Measurements from ENCODE around the gene CCDC88A.
"Not testable (repeated sequence)": the region's sequence is repeated elsewhere in the genome, so short reads cannot be mapped to it uniquely, and the experiment has no call there.

Gene CCDC88A

DNA sequence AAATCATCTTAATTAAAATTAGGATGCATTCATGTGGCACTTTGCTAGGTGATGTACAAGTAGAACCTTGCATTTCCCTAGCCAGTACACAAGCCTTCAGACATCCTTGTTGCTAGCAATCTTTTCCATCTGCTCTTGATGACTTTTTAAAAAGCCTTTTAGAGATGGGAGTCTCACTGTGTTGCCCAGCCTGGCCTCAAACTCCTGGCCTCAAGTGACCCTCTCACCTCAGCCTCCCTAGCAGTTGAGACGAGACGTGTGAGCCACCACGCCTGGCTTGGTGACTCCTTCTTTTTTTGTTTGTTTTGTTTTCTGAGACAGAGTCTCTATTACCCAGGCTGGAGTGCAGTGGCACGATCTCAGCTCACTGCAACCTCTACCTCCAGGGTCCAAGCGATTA lies 1.7 kb upstream of the CCDC88A start:
- DNase-seq (ENCODE audit: low spot score), result no peak

DNA sequence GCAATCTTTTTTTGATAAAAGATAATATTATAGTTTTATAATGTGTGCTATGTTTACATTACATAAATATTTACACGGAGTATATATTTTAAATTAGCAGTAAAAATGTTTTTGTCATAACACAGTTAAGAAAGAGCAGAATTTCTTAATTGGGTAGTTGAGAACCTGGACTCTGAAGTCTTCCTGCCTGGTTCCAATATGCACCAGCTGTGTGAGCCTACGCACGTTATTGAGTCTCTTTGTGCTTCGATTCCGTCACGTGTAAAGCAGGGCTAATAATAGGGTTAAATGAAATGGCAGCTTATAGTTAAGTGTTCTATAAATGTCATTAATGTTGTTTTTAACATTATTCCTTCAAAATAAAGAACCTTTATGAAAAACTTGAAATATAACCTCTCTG lies 1.2 kb upstream of the CCDC88A start:
- DNase-seq (ENCODE audit: low spot score), result peak; percentile 18

DNA sequence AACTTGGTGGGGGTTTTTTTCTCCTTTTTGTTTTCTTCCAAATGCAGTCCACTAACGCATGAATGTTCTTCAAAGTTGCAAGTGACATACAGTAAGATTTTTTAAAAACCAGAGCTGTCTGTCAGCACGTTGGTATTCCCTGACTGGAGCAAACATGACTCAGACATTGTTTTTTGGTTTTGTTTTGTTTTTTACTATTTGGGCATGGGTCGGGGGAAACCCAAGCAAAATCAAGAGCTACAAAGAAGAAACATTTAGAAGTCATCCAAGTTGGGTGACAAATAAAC lies 726 bp upstream of the CCDC88A start:
- no peak for DNase-seq (ENCODE audit: low spot score)

DNA sequence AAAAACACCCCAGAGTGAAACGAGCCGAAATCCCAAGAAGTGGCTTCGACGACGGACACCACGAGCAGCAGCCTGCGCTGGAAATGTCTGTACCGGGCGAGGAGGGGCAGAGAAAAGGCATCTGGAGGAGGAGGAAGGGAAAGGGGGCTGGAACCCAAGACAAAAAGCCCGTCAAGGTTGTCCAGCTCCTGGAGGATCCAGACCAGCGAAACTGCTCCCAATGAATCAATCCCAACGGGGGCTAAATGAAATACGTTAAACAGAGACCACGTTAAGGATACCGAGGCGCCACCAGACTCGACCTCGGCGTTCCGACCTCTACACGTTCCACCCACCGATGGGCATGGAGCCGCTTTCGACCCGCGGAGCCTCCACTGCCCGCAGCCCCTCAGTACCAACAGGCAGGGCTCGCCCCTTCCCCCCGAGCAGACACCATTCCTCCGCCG lies 400 bp downstream of the CCDC88A start:
- DNase-seq (ENCODE audit: low spot score), result no peak

DNA sequence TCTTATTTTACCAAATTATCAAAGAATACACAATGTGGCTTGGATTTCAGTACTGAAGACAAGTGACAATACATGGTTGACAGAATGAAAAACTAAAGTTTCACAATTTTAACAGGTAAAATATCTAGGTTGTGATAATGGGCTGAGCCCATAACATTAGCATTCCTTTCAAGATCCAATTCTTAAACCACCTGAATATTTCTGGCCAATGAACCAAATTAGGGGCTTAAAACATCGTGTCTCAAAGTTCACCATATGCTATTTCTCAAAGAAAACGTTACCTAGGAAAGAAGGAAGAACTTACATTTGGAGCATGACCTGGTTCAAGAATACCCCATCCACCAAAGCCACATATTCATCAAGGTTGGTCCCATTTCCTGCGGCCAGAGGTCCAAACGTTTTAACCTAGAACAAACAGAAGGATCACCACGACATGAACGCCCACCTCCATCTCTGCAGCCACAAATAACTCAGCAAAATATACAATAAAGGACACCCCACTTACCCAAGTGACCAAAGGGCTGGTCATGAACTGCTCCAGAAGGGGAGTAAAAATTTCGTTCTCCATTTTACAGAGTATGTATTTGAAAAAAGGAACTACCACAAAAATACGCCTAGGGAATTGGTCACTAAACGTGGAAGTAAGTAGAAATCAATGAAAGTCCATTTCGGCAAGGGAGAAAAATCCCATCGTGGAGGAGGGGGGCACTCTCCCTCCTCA lies 984 bp downstream of the CCDC88A start:
- DNase-seq (ENCODE audit: low spot score), result peak; percentile 10

DNA sequence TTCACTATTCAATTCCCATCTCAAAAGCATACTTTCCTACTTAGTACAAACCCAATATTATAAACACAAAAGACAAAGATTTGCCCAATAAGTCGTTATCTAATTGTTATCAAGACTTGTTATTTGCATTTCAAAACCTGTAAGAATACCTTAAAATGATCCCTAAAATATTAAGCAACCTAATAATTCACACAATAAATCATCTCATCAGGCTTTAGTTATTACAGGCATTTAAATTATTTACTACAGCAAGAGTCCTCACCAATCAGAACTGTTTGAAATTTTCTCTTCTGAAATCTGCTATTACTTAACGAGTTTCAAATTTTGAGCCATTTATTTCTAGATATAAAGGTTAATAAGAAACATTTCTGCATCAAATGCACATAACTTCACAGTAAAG lies 1.6 kb downstream of the CCDC88A start:
- no peak for DNase-seq (ENCODE audit: low spot score)

DNA sequence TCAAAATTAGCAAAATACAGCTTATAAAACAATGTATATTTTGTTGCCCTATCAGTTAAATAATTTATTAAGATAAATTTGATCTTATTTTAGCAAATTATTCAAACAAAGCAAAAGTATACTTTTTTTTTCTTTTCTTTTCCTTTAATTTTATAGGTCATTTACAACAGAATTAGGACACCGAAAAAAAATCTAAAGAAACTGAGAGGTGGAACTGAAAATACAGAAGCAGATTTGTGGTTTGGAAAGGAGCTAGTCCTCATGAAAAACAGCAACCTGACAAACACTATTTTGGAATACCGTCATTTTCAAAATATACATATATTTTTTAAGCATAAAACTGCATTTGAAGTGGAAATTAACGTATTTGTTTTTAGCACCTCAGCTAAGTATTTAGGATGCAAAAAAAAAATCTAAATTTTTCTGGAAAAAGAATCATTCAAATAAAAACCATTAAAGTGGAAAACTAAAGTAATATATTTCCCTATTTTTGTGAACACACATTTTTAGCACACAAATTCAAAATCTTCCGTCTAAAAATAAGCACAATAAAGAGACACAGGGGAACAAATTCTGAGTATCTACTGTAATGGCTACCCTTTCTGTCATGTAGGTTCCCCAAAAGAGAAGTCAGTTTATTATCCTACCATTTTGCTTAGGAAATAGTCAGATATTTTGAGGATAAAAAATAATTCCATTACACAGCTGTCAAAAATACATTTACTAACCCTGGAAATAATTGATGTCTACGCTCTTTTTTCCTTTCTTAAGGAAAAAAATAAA lies 2.7 kb downstream of the CCDC88A start:
- no peak for DNase-seq (ENCODE audit: low spot score)

DNA sequence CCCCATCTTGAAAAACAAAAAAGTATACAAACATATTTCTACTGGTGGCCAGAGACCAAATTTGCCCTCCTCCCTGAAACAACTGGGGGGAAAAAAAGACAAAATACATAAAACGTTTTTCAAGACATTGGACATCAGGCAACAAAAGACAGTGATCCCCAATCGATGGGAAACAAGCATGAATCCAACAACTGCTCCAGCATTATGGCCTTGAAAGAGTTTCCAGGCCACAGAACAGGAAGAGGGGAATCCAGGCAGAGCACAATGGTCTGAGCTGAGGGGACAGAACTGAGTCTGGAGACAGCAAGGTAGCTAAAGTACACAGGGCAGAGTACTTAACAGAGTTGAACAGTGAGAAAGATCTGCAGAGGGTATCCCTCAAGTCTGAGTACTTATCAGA lies 4.4 kb downstream of the CCDC88A start:
- no peak for DNase-seq (ENCODE audit: low spot score)

DNA sequence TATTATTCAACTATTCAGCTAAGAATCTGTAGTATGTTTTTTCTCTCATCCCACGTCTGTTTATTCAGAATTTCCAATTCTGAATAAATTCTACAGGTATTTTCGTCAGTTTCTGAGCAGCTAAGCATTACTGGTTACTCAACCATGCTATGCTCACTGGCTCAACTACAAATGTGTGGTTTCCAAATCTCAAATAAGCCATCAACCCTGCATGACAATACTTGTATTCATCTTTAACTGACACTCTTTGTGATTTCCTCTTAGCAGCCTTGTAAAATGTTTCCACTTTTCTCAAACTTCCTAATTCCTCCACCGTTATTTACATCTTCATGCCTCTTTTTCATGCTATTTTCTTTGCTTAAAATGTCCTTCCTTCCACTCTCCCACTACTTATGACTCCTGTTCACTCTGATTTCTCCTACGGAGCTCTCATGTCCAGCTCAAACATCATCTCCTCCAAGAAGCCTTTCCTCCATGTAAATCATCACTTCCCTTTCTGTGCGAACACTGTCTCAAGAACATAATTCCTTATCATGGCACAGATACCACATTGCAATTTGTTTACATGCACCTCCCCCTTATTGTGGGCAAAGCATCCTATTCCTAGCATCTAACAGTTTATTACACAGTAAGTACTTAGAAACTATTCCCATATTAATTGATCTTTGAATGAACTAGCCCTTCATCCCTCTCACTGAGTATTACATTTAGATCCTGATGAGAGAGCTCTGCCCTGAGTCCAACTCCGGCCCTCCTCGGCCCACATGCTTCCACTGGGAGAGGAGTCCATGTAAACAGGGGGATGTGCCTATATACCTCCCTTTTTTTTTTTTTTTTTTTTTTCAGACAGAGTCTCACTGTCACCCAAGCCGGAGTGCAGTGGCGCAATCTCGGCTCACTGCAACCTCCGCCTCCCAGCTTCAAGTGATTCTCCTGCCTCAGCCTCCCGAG lies 10.5 kb downstream of the CCDC88A start:
- DNase-seq (ENCODE audit: low spot score), result no peak

DNA sequence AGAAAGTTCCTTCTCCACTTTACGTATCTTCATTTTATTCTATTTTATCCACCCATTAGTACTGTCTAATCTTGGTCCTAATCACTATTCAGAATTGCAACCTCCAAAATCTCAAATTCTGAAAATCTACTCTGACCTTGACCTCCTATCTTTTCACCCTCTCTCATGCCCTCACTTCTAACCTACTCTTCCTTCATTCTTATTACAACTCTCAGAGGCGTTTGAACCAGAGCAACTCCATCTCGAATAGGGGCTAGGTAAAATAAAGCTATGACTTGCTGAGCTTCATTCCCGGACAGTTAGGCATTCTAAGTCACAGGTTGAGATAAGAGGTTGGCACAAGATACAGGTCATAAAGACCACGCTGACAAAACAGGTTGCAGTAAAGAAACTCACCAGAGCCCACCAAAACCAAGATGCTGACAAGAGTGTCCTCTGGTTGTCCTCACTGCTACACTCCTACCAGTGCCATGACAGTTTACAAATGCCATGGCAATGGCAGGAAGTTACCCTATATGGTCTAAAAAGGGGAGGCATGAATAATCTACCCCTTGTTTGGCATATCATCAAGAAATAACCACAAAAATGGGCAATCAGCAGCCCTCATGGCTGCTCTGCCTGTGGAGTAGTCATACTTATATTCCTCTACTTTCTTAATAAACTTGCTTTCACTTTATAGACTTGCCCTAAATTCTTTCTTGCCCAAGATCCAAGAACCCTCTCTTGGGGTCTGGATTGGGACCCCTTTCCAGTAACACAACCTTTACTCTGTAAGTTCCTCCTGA lies 11.4 kb downstream of the CCDC88A start:
- no peak for DNase-seq (ENCODE audit: low spot score)

DNA sequence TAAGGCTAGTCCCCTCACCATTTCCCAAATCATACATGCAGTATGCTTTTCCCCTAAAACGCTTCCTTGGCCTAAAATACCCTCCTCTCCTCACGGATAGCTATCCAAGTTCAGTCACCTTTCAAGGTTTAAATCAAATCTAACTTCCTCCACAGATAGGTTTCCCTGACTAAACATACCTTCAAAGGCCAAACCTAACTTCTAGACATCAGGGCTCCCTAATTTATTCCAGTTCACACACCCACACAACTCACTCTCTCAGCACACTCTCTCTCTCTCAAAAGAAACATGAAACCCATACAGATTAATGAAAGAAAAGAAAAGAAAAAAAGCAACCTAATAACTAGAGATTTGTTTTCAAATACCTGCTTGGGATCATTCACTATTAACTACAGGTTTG lies 14.5 kb downstream of the CCDC88A start:
- no peak for DNase-seq (ENCODE audit: low spot score)

DNA sequence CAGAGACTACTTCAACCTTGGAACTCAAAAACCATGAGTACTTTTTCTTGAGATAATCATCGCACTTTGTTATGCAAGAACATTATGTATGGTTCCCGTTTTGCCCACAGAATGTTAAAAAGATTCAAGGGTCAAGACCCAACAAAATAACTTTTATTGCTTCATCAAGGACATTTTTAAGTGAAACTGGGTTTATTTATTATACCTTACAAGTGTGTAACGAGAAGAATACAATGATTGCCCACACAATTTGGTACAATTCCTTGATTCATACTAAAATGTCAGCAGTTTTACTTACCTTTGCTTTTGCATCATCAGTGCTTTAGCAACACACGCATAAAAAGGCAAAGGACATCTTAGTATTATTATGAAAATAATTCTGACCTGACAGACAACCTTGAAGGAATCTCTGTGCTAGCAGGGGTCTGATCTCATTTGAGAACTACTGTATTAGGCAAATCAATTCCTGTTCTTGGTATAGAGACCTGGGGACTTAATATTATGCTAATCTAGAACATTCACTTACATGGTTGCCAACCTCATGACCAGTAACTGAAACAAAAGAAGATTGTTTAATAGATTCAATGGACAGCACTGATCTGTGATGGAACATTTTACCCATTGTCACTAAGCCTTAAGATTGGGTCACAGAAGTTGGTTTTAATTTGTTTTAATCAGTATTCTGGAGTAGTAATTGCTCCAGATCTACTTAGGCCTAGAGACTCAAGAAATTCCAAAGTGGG lies 16.2 kb downstream of the CCDC88A start:
- DNase-seq (ENCODE audit: low spot score), result no peak

DNA sequence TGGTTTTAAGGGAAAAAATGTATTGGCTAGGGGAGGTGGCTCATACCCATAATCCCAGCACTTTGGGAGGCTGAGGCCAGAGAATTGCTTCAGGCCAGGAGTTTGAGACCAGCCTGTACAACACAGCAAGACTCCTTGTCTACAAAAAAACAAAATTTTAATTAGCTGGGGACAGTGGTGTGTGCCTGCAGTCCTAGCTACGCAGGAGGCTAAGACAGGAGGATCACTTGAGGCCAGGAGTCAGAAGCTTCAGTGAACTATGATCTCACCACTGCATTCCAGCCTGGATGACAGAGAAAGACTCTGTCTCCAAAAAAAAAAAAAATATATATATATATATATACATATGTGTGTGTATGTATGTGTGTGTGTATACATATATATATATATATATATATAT lies 18.5 kb downstream of the CCDC88A start:
- no peak for DNase-seq (ENCODE audit: low spot score)

DNA sequence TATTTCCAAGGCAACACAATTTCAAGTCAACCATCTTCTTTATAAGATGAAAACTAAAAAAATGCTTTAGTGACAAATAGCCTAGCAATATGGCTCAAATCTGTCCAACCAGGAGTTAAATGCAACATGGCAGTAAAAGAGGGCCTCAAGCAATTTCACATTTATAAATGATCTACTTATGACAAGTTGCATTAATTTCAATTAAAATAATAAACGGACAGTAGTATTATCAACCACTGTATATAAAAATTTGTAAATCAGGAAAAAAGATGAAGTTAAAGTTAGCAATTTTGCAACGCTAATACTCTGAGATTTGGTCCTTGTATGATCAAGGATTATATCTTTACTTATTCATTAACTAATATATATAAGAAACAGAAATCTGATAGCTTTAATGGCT lies 19.3 kb downstream of the CCDC88A start:
- DNase-seq (ENCODE audit: low spot score), result no peak

DNA sequence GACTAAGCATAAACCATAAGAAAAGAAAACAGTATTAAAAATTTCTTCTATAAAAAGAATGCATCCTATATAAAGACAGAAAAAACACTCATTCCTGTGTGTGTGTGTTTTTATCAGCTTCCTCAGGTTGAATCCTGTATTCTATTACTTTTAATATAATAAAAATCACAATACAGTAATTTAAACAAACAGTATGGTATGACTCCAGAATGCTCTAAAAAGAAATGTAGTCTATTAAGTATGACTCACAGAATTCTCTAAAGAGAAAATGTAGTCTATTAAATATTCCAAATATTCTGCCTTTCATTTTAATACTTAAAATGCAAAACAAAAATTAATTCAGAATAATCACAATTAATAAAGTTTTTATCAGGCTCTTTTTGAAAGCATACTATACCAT lies 19.8 kb downstream of the CCDC88A start:
- DNase-seq (ENCODE audit: low spot score), result no peak

DNA sequence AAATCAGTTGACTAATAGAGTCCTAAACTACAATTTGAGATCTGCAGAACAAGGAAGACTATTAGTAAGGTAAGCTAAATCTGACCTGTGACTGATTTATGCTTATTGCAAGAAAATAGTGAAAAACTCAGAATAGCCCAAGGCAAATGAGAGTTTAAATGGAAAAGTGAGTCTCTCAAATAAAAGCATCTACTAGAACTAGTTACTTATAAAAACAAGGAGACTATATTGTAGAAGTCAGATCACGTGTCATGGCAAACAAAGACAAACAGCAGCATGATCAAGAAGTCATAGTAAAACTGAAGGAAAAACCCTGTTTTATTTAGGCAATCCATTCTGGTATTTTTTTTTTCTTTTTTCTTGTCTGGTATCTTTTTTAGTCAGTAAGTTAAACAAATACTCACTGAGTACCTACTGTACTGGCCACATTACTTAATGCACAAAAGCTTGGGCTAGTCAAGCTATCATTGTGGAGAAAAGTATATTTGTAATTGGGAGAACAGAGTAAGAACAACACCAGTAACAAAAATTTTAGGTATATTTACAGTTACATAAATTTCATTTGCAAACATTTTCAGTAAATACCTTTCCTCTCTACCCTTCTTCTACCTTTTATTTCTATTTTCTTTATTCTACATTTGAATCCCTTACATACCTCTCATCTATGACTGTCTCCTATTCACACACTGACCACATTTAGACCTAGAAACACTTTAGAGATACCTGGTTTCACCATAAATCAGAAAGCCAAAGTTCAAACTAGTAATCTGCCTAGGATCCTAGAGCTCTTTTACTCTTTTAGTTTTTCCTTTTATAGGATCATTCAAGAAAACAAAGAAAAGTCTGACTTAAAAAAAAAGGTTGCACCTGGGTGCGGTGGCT lies 23.7 kb downstream of the CCDC88A start:
- no peak for DNase-seq (ENCODE audit: low spot score)

DNA sequence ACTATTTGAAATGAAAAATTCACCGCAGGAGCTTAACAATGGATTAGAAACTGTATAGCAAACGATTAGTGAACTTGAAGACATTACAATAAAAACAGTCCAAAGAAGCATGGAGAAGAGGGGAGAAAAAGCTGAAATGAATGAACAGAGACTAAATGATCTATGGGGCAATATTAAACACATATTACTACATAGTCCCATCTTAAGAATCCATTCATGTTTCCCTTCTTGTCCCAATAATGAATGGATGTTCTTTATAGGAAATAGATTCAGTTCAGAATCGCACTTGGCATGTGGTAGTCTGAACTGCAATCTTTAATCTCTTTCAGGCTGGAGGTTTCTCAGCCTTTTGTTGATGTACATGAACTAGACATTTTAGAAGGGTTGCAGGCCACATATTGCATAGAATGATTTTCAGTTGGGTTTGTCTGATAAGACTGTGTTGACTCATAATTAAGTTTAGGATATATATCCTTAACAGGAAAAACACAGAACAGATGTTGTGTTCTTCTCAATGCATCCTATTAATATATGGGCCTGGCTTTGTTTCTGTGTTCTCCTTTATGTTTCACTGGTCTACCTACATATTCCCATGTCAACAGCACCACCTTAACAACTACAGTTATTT lies 27.9 kb downstream of the CCDC88A start:
- no peak for DNase-seq (ENCODE audit: low spot score)

DNA sequence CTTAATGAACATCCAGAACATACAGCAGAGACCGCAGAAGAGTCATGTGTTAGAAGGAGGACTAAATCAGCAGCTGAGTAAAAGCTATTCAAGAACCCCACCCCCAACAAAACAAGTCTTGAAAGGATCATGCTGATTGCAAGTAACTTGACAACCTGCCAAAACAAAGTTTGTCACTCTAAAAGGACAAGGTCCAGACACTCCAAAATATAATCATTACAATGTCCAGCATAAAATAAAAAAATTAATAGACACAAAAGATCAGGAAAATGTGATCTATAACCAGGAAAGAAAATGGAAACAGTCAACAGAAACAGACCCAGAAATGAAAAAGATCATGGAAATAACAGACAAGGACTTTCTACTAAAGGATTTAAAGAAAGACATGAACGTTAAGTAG lies 28.5 kb downstream of the CCDC88A start:
- DNase-seq (ENCODE audit: low spot score), result no peak

DNA sequence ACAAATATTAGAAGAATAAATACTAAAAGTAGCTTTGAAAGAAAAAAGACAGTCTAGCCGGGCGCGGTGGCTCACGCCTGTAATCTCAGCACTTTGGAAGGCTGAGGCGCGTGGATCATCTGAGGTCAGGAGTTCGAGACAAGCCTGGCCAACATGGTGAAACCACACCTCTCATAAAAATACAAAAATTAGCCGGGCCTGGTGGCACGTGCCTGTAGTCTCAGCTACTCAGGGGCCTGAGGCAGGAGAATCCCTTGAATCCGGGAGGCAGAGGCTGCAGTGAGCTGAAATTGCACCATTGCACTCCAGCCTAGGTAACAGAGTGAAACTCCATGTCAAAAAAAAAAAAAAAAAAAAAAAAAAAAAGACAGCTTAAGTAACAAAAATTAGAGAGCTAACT lies 34.1 kb downstream of the CCDC88A start:
- DNase-seq (ENCODE audit: low spot score), result not testable (repeated sequence)

DNA sequence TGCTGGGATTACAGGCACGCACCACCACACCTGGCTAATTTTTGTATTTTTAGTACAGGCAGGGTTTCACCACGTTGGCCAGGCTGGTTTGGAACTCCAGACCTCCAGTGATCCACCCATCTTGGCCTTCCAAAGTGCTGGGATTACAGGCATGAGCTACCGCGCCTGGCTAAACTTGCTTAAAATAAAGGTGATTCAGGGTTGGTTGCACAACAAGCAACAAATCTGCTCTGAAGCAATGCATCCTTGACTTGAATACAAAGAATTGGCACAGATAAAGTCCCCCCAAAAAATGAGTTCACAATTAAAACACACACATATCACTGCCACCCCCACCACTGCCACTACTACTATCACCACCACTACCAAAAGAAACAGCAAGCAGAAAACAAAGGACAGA lies 34.9 kb downstream of the CCDC88A start:
- no peak for DNase-seq (ENCODE audit: low spot score)

Measured in germinal center (tissue), 1 donor.